GM23248 (cell line): ENCODE measurements around the gene AMH.

Experiments
- EZH2 ChIP-seq: fragments of 200-600 bp; sonication (generic); IDR thresholded peaks from 2 replicates; pipeline ENCODE4 v1.6.1; 2018; ENCODE audit warnings: antibody characterized with exemption, mild to moderate bottlenecking; ENCODE audit not compliant: insufficient read depth, poor library complexity, severe bottlenecking
- EZH2phosphoT487 ChIP-seq: fragments of 200-600 bp; sonication (generic); IDR thresholded peaks from 2 replicates; pipeline ENCODE4 v1.6.1; 2018; ENCODE audit warnings: antibody characterized with exemption, moderate library complexity, mild to moderate bottlenecking, low read depth; ENCODE audit not compliant: insufficient read depth

- TF ChIP-seq EZH2 (no peak), EZH2phosphoT487 (no peak)
Measured at GRCh38 chr19:2221918-2222317, 27.2 kb upstream of the AMH start.
